ENCODE measurements around the gene SP4.

SP4 gene

DNA sequence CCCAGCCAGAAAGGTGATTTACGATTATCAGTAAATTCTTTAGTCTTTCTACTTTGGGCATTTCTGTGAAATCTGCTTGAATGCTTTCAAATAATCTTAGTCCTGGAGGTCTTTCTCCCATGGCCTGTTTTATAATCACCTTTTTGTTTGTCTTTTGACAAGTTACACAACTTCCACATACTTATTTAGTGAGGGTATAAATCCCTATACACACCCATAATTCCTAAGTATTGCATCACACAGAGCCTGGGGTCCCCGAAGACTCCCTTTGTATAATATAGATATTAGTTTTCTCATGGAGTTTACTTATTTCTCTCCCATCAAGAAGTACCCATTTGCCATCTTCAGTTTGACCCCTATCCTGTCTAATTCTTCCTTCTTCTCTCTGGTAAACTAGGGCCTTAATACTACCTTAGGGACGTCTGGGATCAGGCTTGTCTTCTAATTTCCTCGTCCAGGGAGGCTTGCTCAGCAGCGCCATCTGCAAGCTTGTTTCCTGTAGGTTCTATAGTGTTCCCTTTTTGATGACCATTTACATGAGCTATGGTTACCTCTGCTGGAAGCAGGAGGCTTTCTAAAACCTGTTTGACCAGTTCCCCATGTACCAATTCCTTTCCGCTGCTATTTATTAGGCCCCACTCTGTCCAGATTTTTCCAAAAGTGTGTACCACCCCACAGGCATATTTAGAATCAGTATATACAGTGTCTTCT, 123.1 kb downstream of the SP4 start:
- H3K4me3 ChIP-seq (ENCODE audit: low read length) = no peak overlapping the region
- TF ChIP-seq, protein P1, sequence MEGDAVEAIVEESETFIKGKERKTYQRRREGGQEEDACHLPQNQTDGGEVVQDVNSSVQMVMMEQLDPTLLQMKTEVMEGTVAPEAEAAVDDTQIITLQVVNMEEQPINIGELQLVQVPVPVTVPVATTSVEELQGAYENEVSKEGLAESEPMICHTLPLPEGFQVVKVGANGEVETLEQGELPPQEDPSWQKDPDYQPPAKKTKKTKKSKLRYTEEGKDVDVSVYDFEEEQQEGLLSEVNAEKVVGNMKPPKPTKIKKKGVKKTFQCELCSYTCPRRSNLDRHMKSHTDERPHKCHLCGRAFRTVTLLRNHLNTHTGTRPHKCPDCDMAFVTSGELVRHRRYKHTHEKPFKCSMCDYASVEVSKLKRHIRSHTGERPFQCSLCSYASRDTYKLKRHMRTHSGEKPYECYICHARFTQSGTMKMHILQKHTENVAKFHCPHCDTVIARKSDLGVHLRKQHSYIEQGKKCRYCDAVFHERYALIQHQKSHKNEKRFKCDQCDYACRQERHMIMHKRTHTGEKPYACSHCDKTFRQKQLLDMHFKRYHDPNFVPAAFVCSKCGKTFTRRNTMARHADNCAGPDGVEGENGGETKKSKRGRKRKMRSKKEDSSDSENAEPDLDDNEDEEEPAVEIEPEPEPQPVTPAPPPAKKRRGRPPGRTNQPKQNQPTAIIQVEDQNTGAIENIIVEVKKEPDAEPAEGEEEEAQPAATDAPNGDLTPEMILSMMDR (conservative IDR thresholded peaks at IDR 0.05; ENCODE audit: low read depth, low read length) = peak; percentile 9
- no peak for DNase-seq (ENCODE audit: low read depth)

DNA sequence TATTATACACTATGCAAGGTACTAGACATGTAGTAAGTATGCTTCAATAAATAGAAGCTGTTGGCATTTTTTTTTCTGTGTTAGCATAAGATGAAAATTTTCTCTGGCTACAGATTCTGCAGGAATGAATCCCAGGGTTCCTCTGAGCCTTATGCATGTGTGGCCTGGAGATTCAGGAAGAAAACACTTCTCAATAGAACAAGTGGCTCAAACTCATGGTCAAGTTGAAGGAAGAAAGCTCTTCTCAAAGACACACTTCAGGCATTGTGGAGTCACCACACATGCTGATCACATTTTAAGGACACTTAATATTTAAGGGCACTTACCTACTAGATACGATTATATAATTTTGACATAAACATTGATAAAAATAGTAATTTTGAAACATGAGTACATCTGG, 134.5 kb downstream of the SP4 start:
- TF ChIP-seq, protein P1 (conservative IDR thresholded peaks at IDR 0.05; ENCODE audit: low read depth, low read length) = no peak
- no peak for DNase-seq (ENCODE audit: low read depth)
- H3K4me3 ChIP-seq (ENCODE audit: low read length) = no peak overlapping the region
